ENCODE results near the gene ANKK1. TPM values are rescaled to one million over a fixed set of nuclear protein-coding genes. Genes with fewer than 3 reads are reported as not detected.

The ANKK1 gene
- total and polyA plus RNA-seq, 2 donors (not counting 1 experiment from before 2014, with no cell fraction given) = not detected

GRCh38 chr11:113449743-113450142 is 62.2 kb downstream of the ANKK1 start:
- no peak overlapping the region for H3K27ac ChIP-seq (ENCODE audit: insufficient read depth, low read length)
- H3K36me3 ChIP-seq (ENCODE audit: control insufficient read depth, insufficient read depth, low read length) = no peaks in the 10 kb centered on the region
- no peak overlapping the region for H3K9ac ChIP-seq (ENCODE audit: insufficient read depth, low read length)
- H3K4me1 ChIP-seq (ENCODE audit: control insufficient read depth, extremely low read depth, insufficient read depth, low read length) = no peaks in the 10 kb centered on the region
- no peak overlapping the region for H3K4me2 ChIP-seq (ENCODE audit: extremely low read depth, insufficient read depth, low read length)
- no peak for DNase-seq (ENCODE audit: low read depth in 2 of 2)
- H3K79me2 ChIP-seq (ENCODE audit: control insufficient read depth, insufficient read depth, low read length) = no peaks in the 10 kb centered on the region
- H3K27me3 ChIP-seq (ENCODE audit: control insufficient read depth, insufficient read depth, low read length) = no peaks in the 10 kb centered on the region
- no peaks in the 10 kb centered on the region for H4K20me1 ChIP-seq (ENCODE audit: control insufficient read depth, extremely low read depth, insufficient read depth, low read length)
- TF ChIP-seq CTCF (conservative IDR thresholded peaks at IDR 0.05 in 1 of 2, IDR thresholded peaks at IDR 0.05 in 1 of 2; ENCODE audit: low read depth in 1 of 2, low read length in 2 of 2) (no peak), EZH2 (IDR thresholded peaks at IDR 0.05; ENCODE audit: low read length, missing control alignments) (no peak)
- no peak overlapping the region for H2AFZ ChIP-seq (ENCODE audit: low read length)
- no peak overlapping the region for H3K4me3 ChIP-seq (replicated peaks in 1 of 4; ENCODE audit: control extremely low read depth in 1 of 4, insufficient read depth in 1 of 4, low read depth in 3 of 4, low read length in 4 of 4)
- no peaks in the 10 kb centered on the region for H3K9me3 ChIP-seq (ENCODE audit: control insufficient read depth, insufficient read depth, low read depth, low read length)

Other genes with a start within 250 kb of the ANKK1 start
- 11.9 and 23.1 TPM in 2 replicates for gene TTC12, start 73.2 kb upstream of the ANKK1 start, total RNA-seq
- gene TTC12, start 73.2 kb upstream of the ANKK1 start, polyA plus RNA-seq = 9.9 and 13.4 TPM in 2 replicates
- not detected in 2 replicates for gene DRD2, start 87.6 kb downstream of the ANKK1 start, total RNA-seq
- not detected in 2 replicates for gene DRD2, start 87.6 kb downstream of the ANKK1 start, polyA plus RNA-seq

Measured in fibroblast of lung (primary cell).